GM10248 (cell line): Measurements from ENCODE around the gene RCHY1.
"Not testable (repeated sequence)": the region's sequence is repeated elsewhere in the genome, so short reads cannot be mapped to it uniquely, and the experiment has no call there.

Experiments used
- CTCF ChIA-PET: fragments of 300-600 bp; sonication (Branson Sonifier 250); formaldehyde crosslinking; extraction: SDS; loops from one replicate; lab custom pipeline; 2021; ENCODE audit warnings: antibody characterized with exemption; lab: Yijun Ruan, JAX
- POLR2A ChIA-PET: fragments of 350-650 bp; sonication (Branson Sonifier 250); formaldehyde crosslinking; extraction: SDS; loops from one replicate; lab custom pipeline; 2020; ENCODE audit warnings: antibody characterized with exemption; lab: Yijun Ruan, JAX
- DNase-seq: peaks from one replicate; pipeline ENCODE4 v3.0.0; 2012; ENCODE audit errors: extremely low spot score
- TF ChIP-seq, protein P1 (sequence below): IDR thresholded peaks from 2 replicates; pipeline ENCODE4 v1.5.1; 2012; ENCODE audit warnings: mild to moderate bottlenecking, low read depth; ENCODE audit errors: extremely low read depth, missing control alignments, control extremely low read depth

Gene RCHY1

DNA sequence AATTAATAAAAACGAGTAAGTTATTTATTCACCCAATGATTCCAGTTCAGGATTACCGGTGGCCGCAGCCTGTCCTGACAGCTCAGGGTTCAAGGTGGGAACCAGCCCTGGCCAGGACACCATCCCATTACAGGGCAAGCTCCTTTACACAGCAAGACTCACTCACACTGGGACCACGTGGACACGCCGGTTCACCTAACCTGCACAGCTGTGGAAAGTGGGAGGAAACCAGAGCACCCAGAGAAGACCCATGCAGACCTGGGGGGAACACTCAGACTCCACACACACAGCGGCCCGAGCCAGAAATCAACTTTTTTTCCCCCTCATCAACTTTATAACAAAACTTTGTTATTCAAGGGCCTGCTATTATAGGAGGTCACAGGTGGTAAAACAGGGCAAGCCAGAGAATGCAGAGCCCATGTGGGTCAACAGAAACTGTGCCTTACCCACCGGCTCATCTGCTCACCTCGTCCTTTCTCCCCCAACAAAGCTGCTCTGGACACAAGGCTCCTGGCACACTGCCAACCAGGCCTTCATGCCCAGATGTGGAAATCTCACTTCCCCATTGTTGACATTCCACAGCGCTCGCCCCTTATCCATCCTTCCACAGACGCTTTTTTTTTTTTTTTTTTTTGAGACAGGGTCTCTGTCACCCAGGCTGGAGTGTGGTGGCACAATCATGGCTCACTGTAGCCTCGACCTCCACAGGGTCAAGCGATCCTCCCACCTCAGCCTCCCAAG, 33.6 kb upstream of the RCHY1 start:
- TF ChIP-seq, protein P1, sequence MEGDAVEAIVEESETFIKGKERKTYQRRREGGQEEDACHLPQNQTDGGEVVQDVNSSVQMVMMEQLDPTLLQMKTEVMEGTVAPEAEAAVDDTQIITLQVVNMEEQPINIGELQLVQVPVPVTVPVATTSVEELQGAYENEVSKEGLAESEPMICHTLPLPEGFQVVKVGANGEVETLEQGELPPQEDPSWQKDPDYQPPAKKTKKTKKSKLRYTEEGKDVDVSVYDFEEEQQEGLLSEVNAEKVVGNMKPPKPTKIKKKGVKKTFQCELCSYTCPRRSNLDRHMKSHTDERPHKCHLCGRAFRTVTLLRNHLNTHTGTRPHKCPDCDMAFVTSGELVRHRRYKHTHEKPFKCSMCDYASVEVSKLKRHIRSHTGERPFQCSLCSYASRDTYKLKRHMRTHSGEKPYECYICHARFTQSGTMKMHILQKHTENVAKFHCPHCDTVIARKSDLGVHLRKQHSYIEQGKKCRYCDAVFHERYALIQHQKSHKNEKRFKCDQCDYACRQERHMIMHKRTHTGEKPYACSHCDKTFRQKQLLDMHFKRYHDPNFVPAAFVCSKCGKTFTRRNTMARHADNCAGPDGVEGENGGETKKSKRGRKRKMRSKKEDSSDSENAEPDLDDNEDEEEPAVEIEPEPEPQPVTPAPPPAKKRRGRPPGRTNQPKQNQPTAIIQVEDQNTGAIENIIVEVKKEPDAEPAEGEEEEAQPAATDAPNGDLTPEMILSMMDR = no peak
- ChIA-PET CTCF (interaction anchor here (1.4 kb wide), 1 partner anchor 9 kb away, joined by 7 read pairs; the partner anchor contains the start of gene ODAPH), POLR2A (interaction anchor here (0.7 kb wide), 1 partner anchor 1163 kb away, joined by 8 read pairs; no protein-coding TSS in a partner anchor)
- DNase-seq = no peak

DNA sequence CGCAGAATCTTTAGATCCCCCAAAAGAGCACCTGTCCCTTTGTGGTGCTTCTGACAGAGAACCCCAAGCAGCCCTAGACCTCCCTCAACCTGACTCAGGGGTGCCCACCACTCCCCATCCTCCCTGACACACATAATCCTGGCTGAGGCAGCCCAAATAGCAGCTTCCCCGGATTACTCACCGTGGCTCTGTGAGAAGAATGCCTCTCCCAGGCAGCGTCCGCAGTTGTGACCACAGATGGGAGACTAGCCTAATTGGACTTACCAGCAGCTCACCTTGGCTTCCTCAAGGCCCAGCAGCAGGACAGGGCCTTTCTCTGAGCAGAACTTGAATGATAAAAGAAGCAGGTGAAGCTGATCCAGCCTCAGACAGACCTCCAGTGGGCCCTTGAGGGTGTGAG, 31.3 kb upstream of the RCHY1 start:
- POLR2A ChIA-PET = no interaction called here
- no peak for DNase-seq
- TF ChIP-seq, protein P1 = no peak
- CTCF ChIA-PET = interaction anchor here (2.0 kb wide), 1 partner anchor 30 kb away, joined by 5 read pairs; no protein-coding TSS in a partner anchor

DNA sequence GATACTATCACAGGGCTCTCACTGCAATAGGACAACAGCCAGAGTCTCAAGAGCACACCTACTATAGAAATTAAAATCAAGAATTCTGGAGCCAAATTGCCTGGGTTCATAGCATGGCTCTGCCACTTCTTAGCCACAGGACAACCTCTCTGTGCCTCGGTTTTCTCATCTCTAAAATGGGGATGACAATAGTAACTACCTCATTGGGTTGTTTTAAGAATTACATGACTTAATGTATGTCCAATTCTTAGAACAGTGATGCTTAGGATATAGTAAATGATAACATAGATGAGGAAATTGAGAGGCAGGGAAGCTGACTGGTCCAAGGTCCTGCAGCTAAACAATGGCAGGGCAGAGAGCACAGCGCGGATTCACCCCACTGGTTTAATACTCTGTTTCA, 30.7 kb upstream of the RCHY1 start:
- DNase-seq = no peak
- TF ChIP-seq, protein P1 = no peak
- CTCF ChIA-PET = interaction anchor here (2.0 kb wide), 1 partner anchor 29 kb away, joined by 5 read pairs; no protein-coding TSS in a partner anchor
- POLR2A ChIA-PET = no interaction called here

DNA sequence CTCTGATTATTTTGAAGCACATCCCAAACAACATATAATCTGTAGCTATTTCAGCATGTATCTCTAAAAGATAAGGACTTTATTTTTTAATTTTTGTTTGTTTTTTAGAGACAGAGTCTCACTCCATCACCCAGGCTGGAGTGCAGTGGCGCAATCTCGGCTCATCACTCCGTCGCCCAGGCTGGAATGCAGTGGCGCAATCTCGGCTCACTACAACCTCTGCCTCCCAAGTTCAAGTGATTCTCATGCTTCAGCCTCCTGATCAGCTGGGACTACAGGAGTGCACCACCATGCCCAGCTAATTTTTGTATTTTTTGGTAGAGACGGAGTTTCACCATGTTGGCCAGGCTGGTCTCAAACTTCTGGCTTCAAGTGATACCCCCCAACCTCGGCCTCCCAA, 30.0 kb upstream of the RCHY1 start:
- POLR2A ChIA-PET, DNase-seq, CTCF ChIA-PET: not testable (repeated sequence)

DNA sequence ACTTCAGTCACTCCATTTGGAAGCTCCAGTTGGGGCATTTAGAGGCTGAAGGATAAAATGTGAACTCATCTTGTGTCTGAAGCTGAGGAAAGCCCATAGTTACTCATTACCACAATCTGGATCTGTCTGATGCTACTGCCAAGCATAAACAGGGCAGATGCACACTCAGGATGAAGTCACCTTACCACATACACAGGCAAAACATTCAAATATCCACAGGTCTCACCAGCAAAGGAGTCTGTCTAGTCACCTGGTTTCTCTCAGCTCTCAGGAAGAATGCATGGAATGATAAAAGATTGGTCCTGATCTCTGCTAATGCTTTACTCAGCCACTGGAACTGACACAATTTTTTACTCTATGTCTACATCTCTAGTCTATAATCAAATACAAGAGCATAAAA, 28.6 kb upstream of the RCHY1 start:
- DNase-seq = no peak
- POLR2A ChIA-PET = interaction anchor here (0.6 kb wide), 1 partner anchor 47 kb away, joined by 5 read pairs; no protein-coding TSS in a partner anchor
- CTCF ChIA-PET = interaction anchor here (0.8 to 1.4 kb wide), 2 partner anchors 12 to 35 kb away, joined by 3 read pairs; no protein-coding TSS in a partner anchor
- TF ChIP-seq, protein P1 = no peak

DNA sequence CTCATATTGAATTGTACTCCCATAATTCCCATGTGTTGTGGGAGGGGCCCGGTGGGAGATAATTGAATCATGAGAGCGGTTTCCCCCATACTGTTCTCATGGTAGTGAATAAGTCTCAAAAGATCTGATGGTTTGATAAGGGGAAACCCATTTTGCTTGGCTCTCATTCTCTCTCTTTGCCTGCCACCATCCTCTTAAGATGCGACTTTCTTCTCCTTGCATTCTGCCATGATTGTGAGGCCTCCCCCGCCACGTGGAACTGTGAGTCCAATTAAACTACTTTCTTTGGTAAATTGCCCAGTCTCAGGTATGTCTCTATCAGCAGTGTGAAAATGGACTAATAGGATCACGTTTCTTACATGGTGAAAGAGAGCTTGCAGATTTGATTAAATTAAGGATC, 23.1 kb upstream of the RCHY1 start:
- DNase-seq, POLR2A ChIA-PET: not testable (repeated sequence)
- CTCF ChIA-PET = interaction anchor here (1.2 to 1.7 kb wide), 2 partner anchors 11 to 168 kb away, joined by 4 to 7 read pairs; no protein-coding TSS in a partner anchor

DNA sequence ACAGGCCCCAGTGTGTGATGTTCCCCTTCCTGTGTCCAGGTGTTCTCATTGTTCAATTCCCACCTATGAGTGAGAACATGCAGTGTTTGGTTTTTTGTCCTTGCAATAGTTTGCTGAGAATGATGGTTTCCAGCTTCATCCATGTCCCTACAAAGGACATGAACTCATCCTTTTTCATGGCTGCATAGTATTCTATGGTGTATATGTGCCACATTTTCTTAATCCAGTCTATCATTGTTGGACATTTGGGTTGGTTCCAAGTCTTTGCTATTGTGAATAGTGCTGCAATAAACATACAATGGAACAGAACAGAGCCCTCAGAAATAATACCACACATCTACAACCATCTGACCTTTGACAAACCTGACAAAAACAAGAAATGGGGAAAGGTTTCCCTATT, 19.7 kb upstream of the RCHY1 start:
- POLR2A ChIA-PET, DNase-seq, CTCF ChIA-PET: not testable (repeated sequence)

DNA sequence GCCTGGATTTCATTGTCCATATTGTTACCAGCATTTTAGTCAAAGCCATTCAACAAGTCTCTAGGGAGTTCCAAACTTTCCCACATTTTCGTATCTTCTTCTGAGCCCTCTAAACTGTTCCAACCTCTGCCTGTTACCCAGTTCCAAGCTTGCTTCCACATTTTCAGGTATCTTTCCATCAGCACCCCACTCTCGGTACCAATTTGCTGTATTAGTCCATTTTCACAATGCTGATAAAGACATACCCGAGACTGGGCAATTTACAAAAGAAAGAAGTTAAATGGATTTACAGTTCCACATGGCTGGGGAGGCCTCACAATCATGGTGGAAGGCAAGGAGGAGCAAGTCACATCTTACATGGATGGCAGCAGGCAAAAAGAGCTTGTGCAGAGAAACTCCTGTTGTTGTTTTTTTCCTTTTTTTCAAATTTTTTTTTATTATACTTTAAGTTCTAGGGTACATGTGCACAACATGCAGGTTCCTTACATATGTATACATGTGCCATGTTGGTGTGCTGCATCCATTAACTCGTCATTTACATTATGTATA, 19.2 kb upstream of the RCHY1 start:
- DNase-seq, CTCF ChIA-PET, POLR2A ChIA-PET: not testable (repeated sequence)

DNA sequence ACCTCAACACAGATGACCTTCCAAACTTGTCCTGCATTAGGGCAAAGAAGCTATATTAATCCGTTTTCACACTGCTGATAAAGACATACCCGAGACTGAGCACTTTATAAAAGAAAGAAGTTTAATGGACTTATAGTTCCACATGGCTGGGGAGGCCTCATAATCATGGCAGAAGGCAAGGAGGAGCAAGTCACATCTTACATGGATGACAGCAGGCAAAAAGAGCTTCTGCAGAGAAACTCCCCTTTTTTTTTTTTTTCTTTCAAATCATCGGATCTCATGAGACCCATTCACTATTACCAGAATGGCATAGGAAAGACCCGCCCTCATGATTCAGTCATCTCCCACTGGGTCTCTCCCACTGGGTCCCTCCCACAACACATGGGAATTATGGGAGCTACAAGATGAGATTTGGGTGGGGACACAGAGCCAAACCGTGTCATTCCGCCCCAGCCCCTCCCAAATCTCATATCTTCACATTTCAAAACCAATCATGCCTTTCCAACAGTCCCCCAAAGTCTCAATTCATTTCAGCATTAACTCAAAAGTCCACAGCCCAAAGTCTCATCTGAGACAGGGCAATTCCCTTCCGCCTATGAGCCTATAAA, 17.4 kb upstream of the RCHY1 start:
- CTCF ChIA-PET = interaction anchor here (1.1 to 2.1 kb wide), 5 partner anchors 9 to 18 kb away, joined by 3 to 6 read pairs (median 3); no protein-coding TSS in a partner anchor
- POLR2A ChIA-PET, DNase-seq: not testable (repeated sequence)
